G401 (cell line): ENCODE measurements around the gene IFT81. TPM values are rescaled to one million over a fixed set of nuclear protein-coding genes. Genes with fewer than 3 reads are reported as not detected.
"Not testable (repeated sequence)": the region's sequence is repeated elsewhere in the genome, so short reads cannot be mapped to it uniquely, and the experiment has no call there.

ENCODE experiments used
- DNase-seq: peaks from one replicate; pipeline ENCODE4 v3.0.0-alpha.2; 2015; ENCODE audit warnings: low spot score
- in situ Hi-C: cut with HindIII; loops from 2 replicates; pipeline ENCODE4 v1.10.0; 2016; ENCODE audit warnings: low sequenced_read_pairs, mixed read lengths
- total RNA-seq: library from RNA; depleted of rRNA; stranded (reverse); fragments of >200 nt; shearing (Covaris generic); gene quantifications from 2 replicates; pipeline ENCODE4 v1.2.3, GENCODE V29; 2014

Gene IFT81
- total RNA-seq, 1 experiment from 2014 or later = 36.1 TPM

- in situ Hi-C loops = no loop called here
- no peak for DNase-seq
Observed at GRCh38 chr12:110185626-110186025, 61.5 kb downstream of the IFT81 start.

GRCh38 chr12:110186059-110186458 is 61.9 kb downstream of the IFT81 start:
- in situ Hi-C loops = no loop called here
- DNase-seq = no peak

- in situ Hi-C loops = no loop called here
- DNase-seq = no peak
Observed at GRCh38 chr12:110193196-110193595, 69.0 kb downstream of the IFT81 start.

- DNase-seq = no peak
- in situ Hi-C loops = no loop called here
Observed at GRCh38 chr12:110197003-110197402, 72.8 kb downstream of the IFT81 start.

- no peak for DNase-seq
- in situ Hi-C loops = no loop called here
Observed at GRCh38 chr12:110198386-110198785, 74.2 kb downstream of the IFT81 start.

- in situ Hi-C loops = no loop called here
- DNase-seq = no peak
Observed at GRCh38 chr12:110199339-110200123, 75.4 kb downstream of the IFT81 start.

GRCh38 chr12:110200124-110200417 is 75.9 kb downstream of the IFT81 start:
- DNase-seq = no peak
- in situ Hi-C loops = no loop called here

GRCh38 chr12:110201995-110202394 is 77.8 kb downstream of the IFT81 start:
- in situ Hi-C loops = no loop called here
- DNase-seq = no peak

GRCh38 chr12:110203546-110203945 is 79.4 kb downstream of the IFT81 start:
- in situ Hi-C loops = no loop called here
- DNase-seq = no peak

GRCh38 chr12:110205931-110206330 is 81.8 kb downstream of the IFT81 start:
- in situ Hi-C loops = no loop called here

GRCh38 chr12:110211639-110212536 is 87.7 kb downstream of the IFT81 start:
- DNase-seq, in situ Hi-C loops: not testable (repeated sequence)

More at GRCh38 chr12:110205931-110206330, 81.8 kb downstream of the IFT81 start:
- no peak for DNase-seq

- no peak for DNase-seq
- in situ Hi-C loops = no loop called here
Observed at GRCh38 chr12:110217996-110218674, 94.0 kb downstream of the IFT81 start.

- in situ Hi-C loops = no loop called here
- DNase-seq = no peak
Observed at GRCh38 chr12:110222027-110222426, 97.9 kb downstream of the IFT81 start.

GRCh38 chr12:110222433-110222832 is 98.3 kb downstream of the IFT81 start:
- in situ Hi-C loops = no loop called here

GRCh38 chr12:110223777-110224378 is 99.7 kb downstream of the IFT81 start:
- DNase-seq = no peak
- in situ Hi-C loops = no loop called here

More at GRCh38 chr12:110222433-110222832, 98.3 kb downstream of the IFT81 start:
- no peak for DNase-seq

- in situ Hi-C loops = no loop called here
- peak; percentile 82 for DNase-seq
Observed at GRCh38 chr12:110224379-110225304, 100.5 kb downstream of the IFT81 start.

GRCh38 chr12:110227138-110227537 is 103.0 kb downstream of the IFT81 start:
- in situ Hi-C loops = no loop called here
- no peak for DNase-seq

GRCh38 chr12:110228348-110228747 is 104.2 kb downstream of the IFT81 start:
- DNase-seq, in situ Hi-C loops: not testable (repeated sequence)
